Measurements from ENCODE around the gene MGA.

Gene MGA

GRCh38 chr15:41633609-41634008 lies 26.6 kb upstream of the MGA start:
- 90 to 94% methylated on average over 4 of the region's 4 CpGs for WGBS, 2 experiments
- H3K36me3 ChIP-seq (ENCODE audit: control insufficient read depth, insufficient read depth, low read length) = no peaks in the 10 kb centered on the region
- H3K4me1 ChIP-seq (ENCODE audit: control insufficient read depth, insufficient read depth, low read length) = peaks cover 9% of the 10 kb centered on the region
- H3K4me3 ChIP-seq (ENCODE audit: insufficient read depth, low read depth, low read length) = no peak overlapping the region
- no peak overlapping the region for H3K27ac ChIP-seq (ENCODE audit: insufficient read depth, low read depth, low read length, poor library complexity, severe bottlenecking)
- no peaks in the 10 kb centered on the region for H3K9me3 ChIP-seq (ENCODE audit: control insufficient read depth, low read length)
- H3K27me3 ChIP-seq (ENCODE audit: control insufficient read depth, insufficient read depth, low read length, poor library complexity, severe bottlenecking) = no peaks in the 10 kb centered on the region

DNA sequence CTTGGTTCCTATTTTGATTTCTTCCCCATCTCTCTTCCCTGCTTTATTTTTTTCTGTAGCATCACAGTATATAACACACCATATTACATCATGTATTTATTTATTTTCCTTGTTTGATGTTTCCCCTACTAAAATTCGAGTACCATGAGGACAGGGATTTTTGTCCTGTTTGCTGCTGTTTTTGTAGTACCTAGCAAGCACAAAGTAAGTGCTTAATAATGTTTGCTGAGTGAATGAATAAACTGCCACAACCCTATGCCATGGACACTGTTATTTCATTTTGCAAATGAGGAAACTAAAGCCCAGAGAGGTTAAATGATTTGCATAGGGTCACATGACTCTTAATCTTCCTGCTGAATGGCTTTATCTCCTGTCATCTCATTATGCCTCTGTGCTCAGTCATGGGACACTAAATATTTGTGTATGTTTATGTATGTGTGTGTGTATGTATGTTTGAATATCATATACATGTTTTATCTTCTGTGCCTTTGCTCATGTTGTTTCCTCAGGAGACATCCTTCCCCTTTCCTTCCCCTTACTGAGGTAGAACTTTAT lies 26.1 kb upstream of the MGA start:
- H3K27ac ChIP-seq (ENCODE audit: insufficient read depth, low read depth, low read length, poor library complexity, severe bottlenecking) = no peak overlapping the region
- peaks cover 9% of the 10 kb centered on the region for H3K4me1 ChIP-seq (ENCODE audit: control insufficient read depth, insufficient read depth, low read length)
- H3K4me3 ChIP-seq (ENCODE audit: insufficient read depth, low read depth, low read length) = no peak overlapping the region
- H3K36me3 ChIP-seq (ENCODE audit: control insufficient read depth, insufficient read depth, low read length) = no peaks in the 10 kb centered on the region
- WGBS, 2 experiments = 56 to 90% methylated on average over 1 of the region's 1 CpG
- no peaks in the 10 kb centered on the region for H3K27me3 ChIP-seq (ENCODE audit: control insufficient read depth, insufficient read depth, low read length, poor library complexity, severe bottlenecking)
- no peaks in the 10 kb centered on the region for H3K9me3 ChIP-seq (ENCODE audit: control insufficient read depth, low read length)

- H3K4me3 ChIP-seq (ENCODE audit: insufficient read depth, low read depth, low read length) = no peak overlapping the region
- 91 to 92% methylated on average over 2 of the region's 2 CpGs for WGBS, 2 experiments
- H3K36me3 ChIP-seq (ENCODE audit: control insufficient read depth, insufficient read depth, low read length) = no peaks in the 10 kb centered on the region
- no peaks in the 10 kb centered on the region for H3K4me1 ChIP-seq (ENCODE audit: control insufficient read depth, insufficient read depth, low read length)
- H3K27ac ChIP-seq (ENCODE audit: insufficient read depth, low read depth, low read length, poor library complexity, severe bottlenecking) = no peak overlapping the region
- H3K9me3 ChIP-seq (ENCODE audit: control insufficient read depth, low read length) = no peaks in the 10 kb centered on the region
- no peaks in the 10 kb centered on the region for H3K27me3 ChIP-seq (ENCODE audit: control insufficient read depth, insufficient read depth, low read length, poor library complexity, severe bottlenecking)
These were observed 23.1 kb upstream of the MGA start for GRCh38 chr15:41637086-41637485.

DNA sequence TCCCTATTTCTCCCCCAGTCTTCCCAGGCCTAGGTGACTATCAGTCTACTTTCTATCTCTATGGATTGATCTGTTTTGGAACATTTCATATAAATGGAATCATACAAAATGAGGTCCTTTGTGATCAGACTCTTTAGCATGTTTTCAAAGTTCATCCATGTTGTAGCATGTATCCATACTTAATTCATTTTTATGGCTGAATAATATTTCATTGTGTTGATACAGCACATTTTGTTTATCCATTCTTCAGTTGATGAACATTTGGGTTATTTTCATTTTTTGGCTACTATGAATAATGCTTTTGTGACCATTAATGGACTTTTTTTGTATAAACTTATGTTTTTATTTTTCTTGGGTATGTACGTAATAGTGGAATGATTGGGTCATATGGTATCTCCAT lies 19.2 kb upstream of the MGA start:
- Histone ChIP-seq H3K36me3 (ENCODE audit: control insufficient read depth, insufficient read depth, low read length) (no peaks in the 10 kb centered on the region), H3K4me3 (ENCODE audit: insufficient read depth, low read depth, low read length) (no peak overlapping the region), H3K27me3 (ENCODE audit: control insufficient read depth, insufficient read depth, low read length, poor library complexity, severe bottlenecking) (no peaks in the 10 kb centered on the region), H3K9me3 (ENCODE audit: control insufficient read depth, low read length) (no peaks in the 10 kb centered on the region), H3K27ac (ENCODE audit: insufficient read depth, low read depth, low read length, poor library complexity, severe bottlenecking) (no peak overlapping the region), H3K4me1 (ENCODE audit: control insufficient read depth, insufficient read depth, low read length) (no peaks in the 10 kb centered on the region)
- WGBS, 2 experiments = 100% methylated on average over 1 of the region's 1 CpG; no CpG with 5 or more reads in 1 of the 2 experiments

DNA sequence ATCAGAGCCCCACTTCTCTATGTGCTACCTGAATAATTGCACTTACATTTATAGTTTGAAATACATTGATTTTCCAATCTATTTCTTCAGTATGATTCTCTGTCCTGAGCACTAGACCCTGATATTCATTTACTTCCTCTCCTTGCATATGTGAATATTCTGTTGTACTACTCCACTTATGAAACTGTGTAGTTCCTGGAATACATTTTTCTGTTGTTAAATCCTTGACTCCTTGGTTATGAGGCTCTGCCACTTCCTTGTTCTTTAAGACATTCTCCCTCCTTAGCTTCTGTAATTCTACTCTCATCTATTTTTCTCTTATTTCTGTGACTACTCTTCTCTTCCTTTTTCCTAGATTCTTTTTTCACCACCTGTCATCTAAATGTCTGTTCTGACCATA lies 12.9 kb upstream of the MGA start:
- H3K36me3 ChIP-seq (ENCODE audit: control insufficient read depth, insufficient read depth, low read length) = no peaks in the 10 kb centered on the region
- H3K27ac ChIP-seq (ENCODE audit: insufficient read depth, low read depth, low read length, poor library complexity, severe bottlenecking) = no peak overlapping the region
- no peaks in the 10 kb centered on the region for H3K4me1 ChIP-seq (ENCODE audit: control insufficient read depth, insufficient read depth, low read length)
- no peaks in the 10 kb centered on the region for H3K27me3 ChIP-seq (ENCODE audit: control insufficient read depth, insufficient read depth, low read length, poor library complexity, severe bottlenecking)
- no peaks in the 10 kb centered on the region for H3K9me3 ChIP-seq (ENCODE audit: control insufficient read depth, low read length)
- no peak overlapping the region for H3K4me3 ChIP-seq (ENCODE audit: insufficient read depth, low read depth, low read length)

GRCh38 chr15:41648097-41648496 lies 12.1 kb upstream of the MGA start:
- WGBS, 2 experiments = 92 to 100% methylated on average over 1 of the region's 1 CpG

DNA sequence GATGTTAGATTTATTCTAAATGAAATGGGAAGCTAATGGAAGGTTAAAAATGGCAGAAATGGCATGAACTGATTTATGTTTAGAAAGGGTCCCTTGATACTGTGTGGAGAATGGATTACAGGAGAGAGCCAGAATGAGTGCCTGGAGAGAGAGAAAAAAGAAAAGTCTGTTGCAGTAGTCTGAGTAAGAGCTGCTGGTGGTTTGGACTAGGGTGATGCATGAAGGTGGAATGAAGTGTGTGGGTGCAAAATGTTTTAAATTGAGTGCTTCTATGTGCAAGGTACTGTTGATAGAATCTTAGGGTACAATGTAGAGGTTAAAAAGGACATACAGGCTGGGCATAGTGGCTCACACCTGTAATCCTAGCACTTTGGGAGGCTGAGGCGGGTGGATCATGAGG lies 11.4 kb upstream of the MGA start:
- Histone ChIP-seq H3K4me1 (ENCODE audit: control insufficient read depth, insufficient read depth, low read length) (no peaks in the 10 kb centered on the region), H3K36me3 (ENCODE audit: control insufficient read depth, insufficient read depth, low read length) (no peaks in the 10 kb centered on the region), H3K9me3 (ENCODE audit: control insufficient read depth, low read length) (no peaks in the 10 kb centered on the region), H3K27ac (ENCODE audit: insufficient read depth, low read depth, low read length, poor library complexity, severe bottlenecking) (no peak overlapping the region), H3K27me3 (ENCODE audit: control insufficient read depth, insufficient read depth, low read length, poor library complexity, severe bottlenecking) (no peaks in the 10 kb centered on the region), H3K4me3 (ENCODE audit: insufficient read depth, low read depth, low read length) (no peak overlapping the region)
- 94 to 98% methylated on average over 1 of the region's 1 CpG for WGBS, 2 experiments

More at GRCh38 chr15:41648097-41648496, 12.1 kb upstream of the MGA start:
- Histone ChIP-seq H3K9me3 (ENCODE audit: control insufficient read depth, low read length) (no peaks in the 10 kb centered on the region), H3K36me3 (ENCODE audit: control insufficient read depth, insufficient read depth, low read length) (no peaks in the 10 kb centered on the region), H3K27me3 (ENCODE audit: control insufficient read depth, insufficient read depth, low read length, poor library complexity, severe bottlenecking) (no peaks in the 10 kb centered on the region), H3K4me1 (ENCODE audit: control insufficient read depth, insufficient read depth, low read length) (no peaks in the 10 kb centered on the region), H3K4me3 (ENCODE audit: insufficient read depth, low read depth, low read length) (no peak overlapping the region), H3K27ac (ENCODE audit: insufficient read depth, low read depth, low read length, poor library complexity, severe bottlenecking) (no peak overlapping the region)

DNA sequence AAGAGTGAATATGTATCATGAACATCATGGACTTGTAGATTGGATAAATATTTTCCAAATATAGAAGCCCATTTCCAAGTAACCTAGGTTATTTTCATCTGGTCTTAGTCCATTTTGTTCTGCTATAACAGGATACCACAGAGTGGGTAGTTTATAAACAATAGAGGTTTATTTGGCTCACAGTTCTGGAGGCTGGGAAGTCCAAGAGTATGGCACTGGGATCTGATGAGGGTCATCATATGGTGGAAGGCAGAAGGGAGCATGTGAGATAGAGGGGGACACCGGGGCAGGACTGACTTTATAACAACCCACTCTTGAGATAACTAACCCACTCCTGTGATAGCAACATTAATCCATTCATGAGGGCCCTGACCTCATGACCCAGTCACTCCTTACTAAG lies 9.4 kb upstream of the MGA start:
- H3K4me3 ChIP-seq (ENCODE audit: insufficient read depth, low read depth, low read length) = no peak overlapping the region
- H3K36me3 ChIP-seq (ENCODE audit: control insufficient read depth, insufficient read depth, low read length) = no peaks in the 10 kb centered on the region
- 86% methylated on average over 1 of the region's 1 CpG for WGBS, 2 experiments
- no peaks in the 10 kb centered on the region for H3K9me3 ChIP-seq (ENCODE audit: control insufficient read depth, low read length)
- H3K4me1 ChIP-seq (ENCODE audit: control insufficient read depth, insufficient read depth, low read length) = no peaks in the 10 kb centered on the region
- no peak overlapping the region for H3K27ac ChIP-seq (ENCODE audit: insufficient read depth, low read depth, low read length, poor library complexity, severe bottlenecking)
- no peaks in the 10 kb centered on the region for H3K27me3 ChIP-seq (ENCODE audit: control insufficient read depth, insufficient read depth, low read length, poor library complexity, severe bottlenecking)

GRCh38 chr15:41651373-41651772 lies 8.8 kb upstream of the MGA start:
- WGBS, 2 experiments = 92 to 95% methylated on average over 1 of the region's 1 CpG
- H3K36me3 ChIP-seq (ENCODE audit: control insufficient read depth, insufficient read depth, low read length) = no peaks in the 10 kb centered on the region
- H3K27ac ChIP-seq (ENCODE audit: insufficient read depth, low read depth, low read length, poor library complexity, severe bottlenecking) = no peak overlapping the region
- no peaks in the 10 kb centered on the region for H3K9me3 ChIP-seq (ENCODE audit: control insufficient read depth, low read length)
- H3K4me1 ChIP-seq (ENCODE audit: control insufficient read depth, insufficient read depth, low read length) = no peaks in the 10 kb centered on the region
- H3K27me3 ChIP-seq (ENCODE audit: control insufficient read depth, insufficient read depth, low read length, poor library complexity, severe bottlenecking) = no peaks in the 10 kb centered on the region
- H3K4me3 ChIP-seq (ENCODE audit: insufficient read depth, low read depth, low read length) = no peak overlapping the region

DNA sequence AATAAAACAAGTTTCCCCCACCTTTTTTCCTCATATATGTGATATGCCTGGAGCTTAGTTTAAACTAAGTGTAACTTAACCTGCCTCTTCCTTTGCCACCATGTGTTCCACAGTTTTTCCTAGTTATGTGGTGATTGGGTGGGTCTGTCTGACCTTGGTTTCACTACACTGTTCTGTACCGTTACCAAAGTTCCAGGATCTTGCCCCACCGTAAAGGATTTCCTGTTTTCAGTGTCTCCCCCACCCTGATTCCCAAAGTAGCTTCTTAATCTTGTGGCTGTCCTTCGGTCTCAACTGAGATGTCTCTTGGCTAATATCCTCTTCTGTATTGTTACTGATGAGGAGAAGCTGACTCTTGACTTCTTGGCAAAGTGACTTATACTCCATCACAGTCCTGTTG lies 6.4 kb upstream of the MGA start:
- Histone ChIP-seq H3K9me3 (ENCODE audit: control insufficient read depth, low read length) (no peaks in the 10 kb centered on the region), H3K36me3 (ENCODE audit: control insufficient read depth, insufficient read depth, low read length) (no peaks in the 10 kb centered on the region), H3K27ac (ENCODE audit: insufficient read depth, low read depth, low read length, poor library complexity, severe bottlenecking) (no peak overlapping the region), H3K4me1 (ENCODE audit: control insufficient read depth, insufficient read depth, low read length) (no peaks in the 10 kb centered on the region), H3K4me3 (ENCODE audit: insufficient read depth, low read depth, low read length) (no peak overlapping the region), H3K27me3 (ENCODE audit: control insufficient read depth, insufficient read depth, low read length, poor library complexity, severe bottlenecking) (peaks cover 19% of the 10 kb centered on the region)
- 90 to 100% methylated on average over 2 to 3 of the region's 3 CpGs for WGBS, 2 experiments

GRCh38 chr15:41655716-41656115 lies 4.5 kb upstream of the MGA start:
- Histone ChIP-seq H3K9me3 (ENCODE audit: control insufficient read depth, low read length) (no peaks in the 10 kb centered on the region), H3K4me1 (ENCODE audit: control insufficient read depth, insufficient read depth, low read length) (no peaks in the 10 kb centered on the region)
- WGBS, 2 experiments = 92 to 97% methylated on average over 3 to 4 of the region's 4 CpGs

More at GRCh38 chr15:41655716-41656115, 4.5 kb upstream of the MGA start:
- Histone ChIP-seq H3K27ac (ENCODE audit: insufficient read depth, low read depth, low read length, poor library complexity, severe bottlenecking) (no peak overlapping the region), H3K27me3 (ENCODE audit: control insufficient read depth, insufficient read depth, low read length, poor library complexity, severe bottlenecking) (peaks cover 33% of the 10 kb centered on the region), H3K36me3 (ENCODE audit: control insufficient read depth, insufficient read depth, low read length) (no peaks in the 10 kb centered on the region), H3K4me3 (ENCODE audit: insufficient read depth, low read depth, low read length) (no peak overlapping the region)
